ENCODE data around the gene ACOT13. TPM values are rescaled to one million over a fixed set of nuclear protein-coding genes. Genes with fewer than 3 reads are reported as not detected.
"Not testable (repeated sequence)": the region's sequence is repeated elsewhere in the genome, so short reads cannot be mapped to it uniquely, and the experiment has no call there.

Gene ACOT13
- total and polyA plus RNA-seq, 5 donors from 2014 or later: 2.9 to 26.7 (median 15.1) TPM

DNA sequence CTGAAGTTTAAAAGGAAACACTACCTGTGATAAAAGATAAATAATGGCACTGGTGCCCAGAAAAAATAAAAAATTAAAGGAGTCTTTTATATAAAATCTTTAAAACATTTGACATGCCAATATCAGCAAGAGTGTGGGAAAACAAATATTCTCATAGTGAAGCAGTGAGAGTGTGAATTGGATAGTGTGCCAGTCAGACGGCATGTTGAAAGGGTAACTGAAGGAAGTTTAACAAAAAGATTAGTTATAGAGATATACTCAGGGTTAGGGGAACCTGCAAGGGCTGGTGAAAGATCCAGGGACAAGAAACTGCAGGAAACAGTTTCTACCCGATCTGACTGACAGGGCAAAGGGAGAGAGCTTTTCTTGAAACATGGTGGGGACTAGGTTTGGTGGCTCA is 85.6 kb downstream of the ACOT13 start:
- Histone ChIP-seq H3K27ac (ENCODE audit: insufficient read depth, low read length, poor library complexity, severe bottlenecking) (no peak overlapping the region), H3K4me1 (ENCODE audit: control insufficient read depth, insufficient read depth, low read length, poor library complexity, severe bottlenecking) (no peaks in the 10 kb centered on the region), H3K4me3 (ENCODE audit: low read depth, low read length) (no peak overlapping the region), H3K27me3 (ENCODE audit: control insufficient read depth, insufficient read depth, low read length) (peaks cover 2% of the 10 kb centered on the region), H3K9me3 (ENCODE audit: control insufficient read depth in 2 of 2, low read length in 2 of 2) (no peaks in the 10 kb centered on the region), H3K36me3 (ENCODE audit: control insufficient read depth, insufficient read depth, low read length) (no peaks in the 10 kb centered on the region)
- Mint-ChIP-seq H3K4me1 (no peaks in the 10 kb centered on the region), H3K36me3 (no peaks in the 10 kb centered on the region), H3K9me3 (peaks cover 0 to 7% (median 3%) of the 10 kb centered on the region in 7 donors), H3K4me3 (no peak overlapping the region), H3K27me3 (peaks cover 27% of the 10 kb centered on the region), H3K27ac (no peak overlapping the region)
- no peak for DNase-seq
- ATAC-seq (ENCODE audit: low read depth in 2 of 2): no peak

GRCh38 chr6:24752917-24753492 is 86.1 kb downstream of the ACOT13 start:
- H3K9me3 Mint-ChIP-seq: peaks cover 0 to 7% (median 3%) of the 10 kb centered on the region in 7 donors

GRCh38 chr6:24753545-24753944 is 86.7 kb downstream of the ACOT13 start:
- no peaks in the 10 kb centered on the region for H3K36me3 ChIP-seq (ENCODE audit: control insufficient read depth, insufficient read depth, low read length)
- Mint-ChIP-seq H3K27ac (no peak overlapping the region), H3K27me3 (peaks cover 27% of the 10 kb centered on the region), H3K36me3 (no peaks in the 10 kb centered on the region), H3K4me1 (no peaks in the 10 kb centered on the region), H3K9me3 (peaks cover 0 to 6% (median 3%) of the 10 kb centered on the region in 7 donors), H3K4me3 (no peak overlapping the region)
- ATAC-seq (ENCODE audit: low read depth in 2 of 2): no peak
- DNase-seq: no peak
- no peaks in the 10 kb centered on the region for H3K9me3 ChIP-seq (ENCODE audit: control insufficient read depth in 2 of 2, low read length in 2 of 2)
- H3K27me3 ChIP-seq (ENCODE audit: control insufficient read depth, insufficient read depth, low read length): peaks cover 2% of the 10 kb centered on the region
- H3K4me1 ChIP-seq (ENCODE audit: control insufficient read depth, insufficient read depth, low read length, poor library complexity, severe bottlenecking): no peaks in the 10 kb centered on the region
- H3K4me3 ChIP-seq (ENCODE audit: low read depth, low read length): no peak overlapping the region
- no peak overlapping the region for H3K27ac ChIP-seq (ENCODE audit: insufficient read depth, low read length, poor library complexity, severe bottlenecking)

More at GRCh38 chr6:24752917-24753492, 86.1 kb downstream of the ACOT13 start:
- no peak for DNase-seq
- no peaks in the 10 kb centered on the region for H3K9me3 ChIP-seq (ENCODE audit: control insufficient read depth in 2 of 2, low read length in 2 of 2)
- H3K36me3 Mint-ChIP-seq: no peaks in the 10 kb centered on the region
- no peak overlapping the region for H3K27ac ChIP-seq (ENCODE audit: insufficient read depth, low read length, poor library complexity, severe bottlenecking)
- no peak for ATAC-seq (ENCODE audit: low read depth in 2 of 2)
- H3K27ac Mint-ChIP-seq: no peak overlapping the region
- H3K27me3 Mint-ChIP-seq: peaks cover 27% of the 10 kb centered on the region
- no peak overlapping the region for H3K4me3 Mint-ChIP-seq
- H3K4me1 Mint-ChIP-seq: no peaks in the 10 kb centered on the region
- no peak overlapping the region for H3K4me3 ChIP-seq (ENCODE audit: low read depth, low read length)
- no peaks in the 10 kb centered on the region for H3K4me1 ChIP-seq (ENCODE audit: control insufficient read depth, insufficient read depth, low read length, poor library complexity, severe bottlenecking)
- H3K36me3 ChIP-seq (ENCODE audit: control insufficient read depth, insufficient read depth, low read length): no peaks in the 10 kb centered on the region
- peaks cover 2% of the 10 kb centered on the region for H3K27me3 ChIP-seq (ENCODE audit: control insufficient read depth, insufficient read depth, low read length)

GRCh38 chr6:24754378-24754777 is 87.5 kb downstream of the ACOT13 start:
- not testable (repeated sequence) for H3K4me1 ChIP-seq (ENCODE audit: control insufficient read depth, insufficient read depth, low read length, poor library complexity, severe bottlenecking); H3K9me3 Mint-ChIP-seq; DNase-seq; H3K36me3 ChIP-seq (ENCODE audit: control insufficient read depth, insufficient read depth, low read length); H3K4me3 Mint-ChIP-seq; H3K27me3 ChIP-seq (ENCODE audit: control insufficient read depth, insufficient read depth, low read length); H3K27ac ChIP-seq (ENCODE audit: insufficient read depth, low read length, poor library complexity, severe bottlenecking); H3K27ac Mint-ChIP-seq; H3K4me1 Mint-ChIP-seq; H3K4me3 ChIP-seq (ENCODE audit: low read depth, low read length); H3K36me3 Mint-ChIP-seq; H3K9me3 ChIP-seq (ENCODE audit: control insufficient read depth in 2 of 2, low read length in 2 of 2); ATAC-seq (ENCODE audit: low read depth in 2 of 2)
- peaks cover 20% of the 10 kb centered on the region for H3K27me3 Mint-ChIP-seq

Other genes starting within 250 kb of the ACOT13 start
- gene GPLD1, start 177.5 kb upstream of the ACOT13 start, total RNA-seq: 1.7 TPM
- 1 to 10 TPM in 1 of 4 donors, under 1 TPM in 3; 0.36 to 1.3 (median 0.70) TPM for gene GPLD1, start 177.5 kb upstream of the ACOT13 start, polyA plus RNA-seq
- 4.7 TPM for gene ALDH5A1, start 172.1 kb upstream of the ACOT13 start, total RNA-seq
- 10 to 100 TPM in 2 of 4 donors, 1 to 10 TPM in 2; 9.1 to 14.9 (median 10.2) TPM for gene ALDH5A1, start 172.1 kb upstream of the ACOT13 start, polyA plus RNA-seq
- not detected for gene KIAA0319, start 20.9 kb upstream of the ACOT13 start, total RNA-seq
- under 1 TPM in 1 of 4 donors, not detected in 3; 0.02 TPM for gene KIAA0319, start 20.9 kb upstream of the ACOT13 start, polyA plus RNA-seq
- gene TDP2, start 178 bp upstream of the ACOT13 start, total RNA-seq: 43.2 TPM
- gene TDP2, start 178 bp upstream of the ACOT13 start, polyA plus RNA-seq: 10 to 100 TPM; 55.2 to 68.6 (median 57.1) TPM
- gene C6orf62, start 52.1 kb downstream of the ACOT13 start, total RNA-seq: 124 TPM
- 100 to 1,000 TPM in 1 of 4 donors, 10 to 100 TPM in 3; 91.7 to 106 (median 98.6) TPM for gene C6orf62, start 52.1 kb downstream of the ACOT13 start, polyA plus RNA-seq
- 28.3 TPM for gene GMNN, start 107.9 kb downstream of the ACOT13 start, total RNA-seq
- 10 to 100 TPM in 3 of 4 donors, 1 to 10 TPM in 1; 9.1 to 13.6 (median 11.4) TPM for gene GMNN, start 107.9 kb downstream of the ACOT13 start, polyA plus RNA-seq
- gene ARMH2, start 131.8 kb downstream of the ACOT13 start, total RNA-seq: 1.8 TPM
- gene ARMH2, start 131.8 kb downstream of the ACOT13 start, polyA plus RNA-seq: under 1 TPM in 2 of 4 donors, not detected in 2; 0.27 to 0.29 TPM